Ovary (tissue), 9 donors: ENCODE measurements around the gene MBD1. TPM values are rescaled to one million over a fixed set of nuclear protein-coding genes. Genes with fewer than 3 reads are reported as not detected.

Experiments used
- DNase-seq, 5 donors: peaks; one replicate each; pipeline ENCODE4 v3.0.0-alpha.2; 2019 to 2020
- H3K27ac ChIP-seq, 2 donors: fragments of 200-600 bp; one replicate each; pipeline versions ENCODE4 v1.5.1 to v1.8.0; 2019 to 2022
- H3K27me3 ChIP-seq: fragments of 200-600 bp; one replicate; pipeline ENCODE4 v1.8.0; 2022
- H3K36me3 ChIP-seq: fragments of 200-600 bp; sonication (generic); one replicate; pipeline ENCODE4 v1.5.1; 2019
- H3K4me1 ChIP-seq: one replicate; pipeline ENCODE4 v1.8.1; 2013; ENCODE audit warnings: mild to moderate bottlenecking, moderate library complexity; ENCODE audit not compliant: insufficient read depth
- H3K4me3 ChIP-seq: fragments of 200-600 bp; sonication (generic); one replicate; pipeline ENCODE4 v1.5.1; 2017
- H3K9me3 ChIP-seq, 2 donors: fragments of 200-600 bp in 1 of 2; sonication (generic) in 1 of 2; one replicate each; pipeline versions ENCODE4 v1.5.1 to v1.8.1; 2013 to 2019; ENCODE audit warnings: mild to moderate bottlenecking in 1 of 2, moderate library complexity in 1 of 2
- CTCF ChIP-seq, 3 donors: fragments of 450-650 bp in 2 of 3; fragments of 200-600 bp in 1 of 3; IDR thresholded peaks; one replicate each; pipeline versions ENCODE4 v1.5.1 to v1.8.0; 2016 to 2022; ENCODE audit warnings: antibody characterized with exemption in 3 of 3, mild to moderate bottlenecking in 1 of 3
- EP300 ChIP-seq: sonication (generic); formaldehyde crosslinking; IDR thresholded peaks from one replicate; pipeline ENCODE4 v1.6.1; 2017; ENCODE audit warnings: antibody characterized with exemption
- POLR2A ChIP-seq: fragments of 450-650 bp; IDR thresholded peaks from one replicate; pipeline ENCODE4 v1.6.1; 2017; ENCODE audit warnings: antibody characterized with exemption, mild to moderate bottlenecking, moderate library complexity
- WGBS, 3 donors: extraction: QIAGEN DNeasy Blood & Tissue Kit in 1 of 3; methylation state at CpG; one replicate each; pipeline versions ENCODE4 v1.1.5 to v1.1.7; 2013 to 2017; 5-methylcytosine and 5-hydroxymethylcytosine counted together
- intact Hi-C, 4 donors: fragments of 100-400 bp; cut with DNase I; formaldehyde crosslinking; loops; one replicate each; pipeline versions ENCODE4 v1.11.0 to v1.15.1; 2022 to 2023
- polyA plus RNA-seq, 2 donors: library from polyadenylated mRNA; stranded (reverse); fragments of 200-250 nt in 1 of 2; fragments of 350-450 nt in 1 of 2; fragmentation: Illumina TruSeq in 1 of 2; extraction: RNeasy Lipid Tissue Mini Kit (QIAGEN cat#74804) in 1 of 2; gene quantifications; one replicate each; pipeline ENCODE4 v1.2.3, GENCODE V29; 2013 to 2014
- total RNA-seq, 7 donors: library from RNA; depleted of rRNA in 2 of 7; stranded (reverse); fragments of >200 nt in 2 of 7; fragmentation: NEBNext Ultra II Directional in 3 of 7; extraction: Animal tissue kit (Norgen Biotek cat#: 25700) in 3 of 7; gene quantifications; one replicate each; pipeline versions ENCODE4 v1.1.0 to v1.2.4, GENCODE V29; 2016 to 2023
- donor health status: DM: no; HTN: no; CAD: no; lungs with moderate emphysema.
- donor health status: DM: no; HTN: no; CAD: no.
- donor health status: Bipolar disorder and iron deficiency.
- donor health status: DM: yes; HTN: yes; CAD: no.
- donor health status: DM: no; HTN: no; CAD: no.
- donor health status: DM: yes; HTN: yes; CAD: no.

Gene MBD1
- total and polyA plus RNA-seq, 9 donors: 30.1 to 78.5 (median 61.1) TPM

GRCh38 chr18:50285071-50285470 lies 3.7 kb upstream of the MBD1 start:
- intact Hi-C loops: loop anchor here in 1 of 4 donors (10.0 kb wide), 1 partner anchor 790 kb away; the partner anchor contains the start of gene RPL17
- peak in 2 of 5 donors; percentile 31 to 36 for DNase-seq
- no peak overlapping the region for H3K27ac ChIP-seq

GRCh38 chr18:50284255-50284885 lies 3.0 kb upstream of the MBD1 start:
- peaks cover 13% of the 10 kb centered on the region for H3K4me1 ChIP-seq
- no peaks in the 10 kb centered on the region for H3K9me3 ChIP-seq
- WGBS, 3 donors: 93 to 96% (median 93%) methylated on average over 15 of the region's 15 CpGs
- H3K27ac ChIP-seq: no peak overlapping the region
- no peak for TF ChIP-seq CTCF (IDR thresholded peaks at IDR 0.05)
- TF ChIP-seq POLR2A: no peak
- no peak for TF ChIP-seq EP300
- intact Hi-C loops: loop anchor here in 1 of 4 donors (10.0 kb wide), 1 partner anchor 790 kb away; the partner anchor contains the start of gene RPL17
- H3K36me3 ChIP-seq: no peaks in the 10 kb centered on the region
- peak in 1 of 5 donors; percentile 33 for DNase-seq
- no peaks in the 10 kb centered on the region for H3K27me3 ChIP-seq
- H3K4me3 ChIP-seq: no peak overlapping the region

More at GRCh38 chr18:50285071-50285470, 3.7 kb upstream of the MBD1 start:
- Histone ChIP-seq H3K4me1 (peaks cover 12% of the 10 kb centered on the region), H3K27me3 (no peaks in the 10 kb centered on the region), H3K36me3 (no peaks in the 10 kb centered on the region), H3K9me3 (no peaks in the 10 kb centered on the region), H3K4me3 (no peak overlapping the region)
- TF ChIP-seq EP300: no peak
- no peak for TF ChIP-seq CTCF (IDR thresholded peaks at IDR 0.05)
- no peak for TF ChIP-seq POLR2A
- 92 to 95% (median 92%) methylated on average over 9 to 13 of the region's 13 CpGs for WGBS, 3 donors

- H3K27ac ChIP-seq: no peak overlapping the region
- TF ChIP-seq POLR2A (no peak), EP300 (no peak), CTCF (IDR thresholded peaks at IDR 0.05) (no peak)
- no peaks in the 10 kb centered on the region for H3K9me3 ChIP-seq
- H3K27me3 ChIP-seq: no peaks in the 10 kb centered on the region
- intact Hi-C loops: loop anchor here in 1 of 4 donors (10.0 kb wide), 1 partner anchor 789 kb away; the partner anchor contains the start of gene RPL17
- H3K4me1 ChIP-seq: peaks cover 13% of the 10 kb centered on the region
- H3K36me3 ChIP-seq: no peaks in the 10 kb centered on the region
- H3K4me3 ChIP-seq: no peak overlapping the region
- no peak for DNase-seq
- WGBS, 3 donors: 90 to 94% (median 91%) methylated on average over 29 of the region's 29 CpGs
Observed at GRCh38 chr18:50283469-50284209, 2.3 kb upstream of the MBD1 start.

- no peak for TF ChIP-seq POLR2A
- Histone ChIP-seq H3K9me3 (no peaks in the 10 kb centered on the region), H3K4me1 (peaks cover 13% of the 10 kb centered on the region), H3K27ac (no peak overlapping the region), H3K4me3 (no peak overlapping the region), H3K36me3 (no peaks in the 10 kb centered on the region), H3K27me3 (no peaks in the 10 kb centered on the region)
- WGBS, 3 donors: 87 to 91% (median 90%) methylated on average over 42 of the region's 42 CpGs
- intact Hi-C loops: loop anchor here in 1 of 4 donors (10.0 kb wide), 1 partner anchor 788 kb away; the partner anchor contains the start of gene RPL17
- peak in 4 of 5 donors; percentile 31 to 71 (median 59) for DNase-seq
Observed at GRCh38 chr18:50282521-50283335, 1.4 kb upstream of the MBD1 start.
